ENCODE measurements around the gene NRG3.
"Not testable (repeated sequence)": the region's sequence is repeated elsewhere in the genome, so short reads cannot be mapped to it uniquely, and the experiment has no call there.

The NRG3 gene

DNA sequence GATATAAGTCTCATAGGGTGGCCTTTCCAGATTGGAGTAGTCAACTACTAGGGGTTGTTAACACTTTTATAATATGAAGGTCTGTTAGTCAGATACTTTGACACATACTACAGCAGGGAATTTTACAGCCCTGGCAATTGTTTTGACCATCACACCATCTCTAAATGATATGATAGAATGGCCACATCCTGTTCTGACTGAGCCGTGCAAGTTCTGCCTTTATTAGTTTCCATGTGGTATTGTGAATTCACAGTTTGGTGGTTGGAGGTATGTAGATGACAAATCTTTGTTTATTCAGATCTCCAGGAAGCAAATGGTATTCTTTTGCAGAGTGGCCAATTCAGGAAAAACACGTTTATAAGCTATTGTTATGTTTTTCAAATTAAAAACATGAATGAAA, 83.0 kb downstream of the NRG3 start:
- DNase-seq (ENCODE audit: low read depth in 2 of 2, low spot score in 1 of 2) = no peak

DNA sequence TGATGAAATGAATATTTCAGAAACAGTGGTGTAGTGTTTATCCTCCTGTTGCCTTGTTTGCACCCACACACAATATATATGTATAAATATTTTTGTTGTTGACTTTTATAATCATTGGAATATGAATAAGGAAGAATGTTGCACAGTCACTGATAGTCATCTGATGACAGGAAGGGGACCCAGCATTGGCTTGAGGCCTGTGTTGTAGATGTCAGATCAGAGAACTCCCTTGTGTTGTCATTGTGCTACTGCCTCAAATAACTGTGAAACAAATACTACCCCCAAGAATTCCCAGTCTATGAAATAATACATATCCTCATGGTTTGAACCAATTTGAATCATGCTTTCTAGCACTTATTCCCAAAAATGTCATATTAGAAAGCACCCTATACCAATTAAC, 84.0 kb downstream of the NRG3 start:
- no peak for DNase-seq (ENCODE audit: low read depth in 2 of 2, low spot score in 1 of 2)

DNA sequence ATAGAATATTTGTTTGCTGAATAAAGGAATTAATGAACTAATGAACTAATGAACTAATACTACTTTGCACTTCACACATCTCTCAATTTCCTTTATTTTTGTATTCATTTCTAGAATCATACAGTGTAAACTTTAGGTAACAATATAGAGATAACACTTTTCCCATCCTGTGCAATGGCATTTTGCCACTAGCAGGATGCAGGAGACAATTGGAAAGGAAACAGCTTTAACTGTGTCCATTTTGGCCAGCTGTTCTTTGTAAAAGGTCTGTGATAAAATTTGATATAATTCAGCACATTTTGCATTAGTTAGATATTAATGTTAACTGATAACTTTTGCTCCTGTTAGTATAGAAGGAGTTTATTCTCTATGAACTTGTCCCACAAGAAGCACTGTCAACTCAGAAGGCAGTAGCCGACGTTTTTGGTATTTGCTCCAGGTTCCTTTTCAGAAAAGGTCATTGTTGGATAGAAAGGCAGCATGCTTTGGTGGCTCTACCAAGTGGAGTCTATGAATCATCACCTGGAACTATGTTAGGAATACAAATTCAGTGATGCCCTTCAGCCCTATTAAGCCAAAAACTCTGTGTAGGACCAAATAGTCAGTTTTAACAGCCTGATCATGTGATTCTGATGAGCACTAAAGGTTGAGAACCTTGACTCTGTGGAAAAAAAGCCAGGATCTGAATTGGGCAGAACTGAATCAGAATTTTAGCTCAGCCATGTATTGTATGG, 86.6 kb downstream of the NRG3 start:
- no peak for DNase-seq (ENCODE audit: low read depth in 2 of 2, low spot score in 1 of 2)

DNA sequence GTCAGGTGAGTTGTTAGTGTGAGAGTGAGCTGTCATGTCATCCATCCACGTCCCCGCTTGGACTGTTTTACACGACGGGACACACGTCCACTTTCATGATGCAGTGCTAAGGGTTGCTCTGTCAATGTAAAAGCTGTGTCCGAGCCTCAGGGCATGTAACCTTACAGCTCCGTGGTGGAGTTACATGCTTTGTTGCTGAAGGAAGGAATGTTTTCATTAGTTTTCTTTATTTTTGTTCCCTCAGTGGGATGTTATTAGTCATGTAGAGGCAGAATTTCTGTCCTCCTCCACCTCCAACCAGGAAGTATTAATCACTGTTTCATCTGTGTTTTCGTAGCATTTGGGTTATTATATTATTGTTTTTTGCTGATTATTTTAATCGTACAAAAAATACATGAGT, 88.6 kb downstream of the NRG3 start:
- no peak for DNase-seq (ENCODE audit: low read depth in 2 of 2, low spot score in 1 of 2)

DNA sequence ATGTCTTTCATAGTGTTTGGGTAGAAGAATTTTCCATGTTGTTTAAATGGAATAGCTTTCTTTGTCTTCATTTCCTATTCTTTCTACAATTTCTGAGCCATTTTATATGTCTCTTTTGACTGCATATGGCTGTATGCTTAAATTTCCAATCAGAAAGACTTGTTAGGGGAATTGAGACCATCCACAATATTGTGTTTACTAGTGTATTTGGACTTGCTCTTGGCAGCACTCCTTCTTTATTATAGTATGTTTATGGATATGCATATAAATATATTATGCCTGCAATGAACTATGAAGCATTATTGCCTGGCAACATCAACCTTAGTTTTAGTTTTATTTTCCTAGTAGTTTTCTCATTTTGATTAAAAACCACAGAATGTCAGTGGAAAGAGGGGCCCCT, 92.7 kb downstream of the NRG3 start:
- DNase-seq (ENCODE audit: low read depth in 2 of 2, low spot score in 1 of 2) = no peak

DNA sequence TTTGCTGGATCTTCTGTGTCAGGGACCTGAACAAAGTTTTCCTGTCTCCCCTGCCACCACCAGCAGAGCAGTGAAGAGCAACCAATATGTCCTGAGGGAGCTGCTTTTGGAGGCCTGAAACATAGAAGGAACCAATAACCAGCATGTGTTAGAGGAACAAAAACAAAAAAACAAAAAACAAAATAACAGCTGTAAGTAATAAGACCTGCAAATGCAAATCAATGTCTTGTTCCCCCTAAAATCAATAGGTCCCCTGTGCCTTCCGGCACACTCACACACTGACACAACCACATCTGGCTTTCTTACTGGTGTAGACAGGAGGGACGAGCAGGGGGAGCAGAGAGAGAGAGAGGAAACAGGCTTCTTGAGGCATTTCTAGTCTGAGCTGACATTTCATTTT, 94.1 kb downstream of the NRG3 start:
- no peak for DNase-seq (ENCODE audit: low read depth in 2 of 2, low spot score in 1 of 2)

DNA sequence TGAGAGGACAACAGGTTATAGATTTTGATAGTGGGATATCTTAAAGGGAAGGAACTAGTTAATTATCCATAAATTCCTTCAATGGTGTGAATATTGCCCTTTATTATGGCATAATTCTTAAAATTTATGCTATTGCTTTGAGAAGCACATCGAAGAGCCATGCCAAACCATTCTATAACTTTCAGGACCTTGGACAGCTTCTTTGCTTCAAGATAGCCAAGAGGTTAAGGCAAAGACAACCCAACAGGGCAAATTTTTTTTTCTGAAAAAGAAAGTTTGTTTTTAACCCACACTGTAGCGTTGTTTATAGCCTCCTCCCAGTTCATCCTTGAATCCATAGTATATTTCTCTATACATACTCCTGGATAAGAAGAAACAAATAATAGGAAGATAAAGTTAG, 103.2 kb downstream of the NRG3 start:
- DNase-seq (ENCODE audit: low read depth in 2 of 2, low spot score in 1 of 2) = no peak

DNA sequence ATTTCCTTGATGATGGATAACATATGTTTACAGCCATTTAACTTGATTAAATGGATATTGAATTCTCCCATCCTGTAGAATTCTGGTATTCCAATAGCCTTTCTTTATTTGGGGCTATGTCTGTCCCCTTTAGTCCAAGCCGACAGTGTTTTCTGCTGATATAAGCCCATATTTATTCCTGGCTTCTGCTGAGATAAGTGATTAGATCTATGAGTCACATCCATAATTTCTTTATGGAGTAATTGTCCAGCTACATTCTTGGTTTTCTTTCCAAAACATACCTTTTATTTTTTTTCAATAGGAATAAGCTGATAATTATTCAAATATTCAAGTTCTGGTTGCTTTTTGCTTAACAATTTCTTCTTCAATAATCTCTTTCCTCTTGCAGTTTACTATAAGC, 106.7 kb downstream of the NRG3 start:
- DNase-seq (ENCODE audit: low read depth in 2 of 2, low spot score in 1 of 2) = no peak

DNA sequence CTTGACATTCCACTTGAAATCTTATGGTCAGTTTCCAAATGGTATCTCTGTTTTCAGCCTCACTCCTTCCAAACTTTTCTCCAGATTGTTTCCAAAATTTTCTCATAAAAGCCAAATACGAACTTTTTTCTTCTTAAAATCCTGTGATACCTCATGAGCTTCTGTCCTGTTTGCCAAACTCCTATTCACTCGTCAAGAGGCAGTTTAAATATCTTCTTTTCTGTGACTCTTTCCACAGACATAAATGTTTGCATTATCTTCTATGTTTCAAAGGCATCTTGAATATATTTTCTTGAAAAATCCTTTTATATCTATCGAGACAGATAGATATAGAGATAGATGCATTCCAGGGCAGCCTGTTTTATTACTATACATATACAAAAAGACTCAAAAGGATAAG, 109.4 kb downstream of the NRG3 start:
- no peak for DNase-seq (ENCODE audit: low read depth in 2 of 2, low spot score in 1 of 2)

DNA sequence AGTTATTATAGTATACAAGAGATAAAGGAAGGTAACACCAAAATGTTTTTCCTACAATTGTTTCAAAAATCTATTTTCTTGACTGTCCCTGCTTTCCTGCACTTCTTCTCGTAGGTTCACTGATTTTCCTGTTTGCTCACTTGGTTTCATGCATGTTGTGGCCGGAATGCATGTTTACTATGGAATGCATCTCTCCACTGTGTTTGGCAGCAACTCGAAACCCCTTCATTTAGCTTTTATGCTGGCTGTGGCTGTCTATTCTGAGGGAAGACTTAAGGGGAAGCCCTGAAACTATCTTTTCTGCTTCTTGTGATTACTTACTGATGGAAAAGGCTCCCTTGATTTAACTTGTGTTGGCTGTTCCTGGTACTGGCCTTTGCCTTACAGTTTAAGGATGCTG, 120.3 kb downstream of the NRG3 start:
- DNase-seq (ENCODE audit: low read depth in 2 of 2, low spot score in 1 of 2) = no peak

DNA sequence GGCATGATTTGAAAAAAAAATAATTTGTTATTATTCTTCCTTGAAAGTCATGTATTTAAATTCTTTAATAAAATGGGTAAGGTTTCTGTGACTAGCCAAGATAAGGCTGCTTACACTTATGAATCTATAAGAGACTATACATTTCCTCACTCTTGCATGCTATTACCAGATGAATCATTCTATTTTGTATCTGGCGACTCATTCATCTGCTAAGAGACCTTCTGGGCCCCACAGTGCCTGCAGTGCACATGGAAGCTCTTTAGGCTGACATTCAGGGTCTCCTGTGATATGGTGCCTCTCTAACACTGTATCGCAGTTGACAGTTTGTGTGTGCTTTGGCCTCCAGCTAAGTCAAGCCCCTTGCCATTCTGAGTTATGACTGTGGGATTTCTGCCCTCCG, 121.9 kb downstream of the NRG3 start:
- no peak for DNase-seq (ENCODE audit: low read depth in 2 of 2, low spot score in 1 of 2)

DNA sequence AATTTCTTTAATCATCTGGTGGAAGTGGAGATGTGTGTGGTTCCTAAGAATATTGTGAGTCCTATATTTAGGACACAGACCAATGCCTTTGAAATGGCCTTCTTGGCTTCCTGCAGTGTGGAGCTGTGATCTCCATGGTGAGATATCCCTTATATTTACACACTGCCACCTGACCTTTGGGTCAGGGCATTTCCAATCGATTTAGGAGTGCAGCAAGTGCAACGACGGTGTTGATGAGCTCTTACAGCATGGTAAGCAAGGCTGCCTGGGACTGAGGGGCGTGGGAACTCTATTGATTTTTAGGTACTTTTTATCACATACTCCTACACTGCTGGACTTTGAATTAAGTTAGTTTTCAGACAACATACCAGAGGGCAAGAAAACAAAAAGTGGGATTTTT, 146.0 kb downstream of the NRG3 start:
- DNase-seq (ENCODE audit: low read depth in 2 of 2, low spot score in 1 of 2) = no peak

DNA sequence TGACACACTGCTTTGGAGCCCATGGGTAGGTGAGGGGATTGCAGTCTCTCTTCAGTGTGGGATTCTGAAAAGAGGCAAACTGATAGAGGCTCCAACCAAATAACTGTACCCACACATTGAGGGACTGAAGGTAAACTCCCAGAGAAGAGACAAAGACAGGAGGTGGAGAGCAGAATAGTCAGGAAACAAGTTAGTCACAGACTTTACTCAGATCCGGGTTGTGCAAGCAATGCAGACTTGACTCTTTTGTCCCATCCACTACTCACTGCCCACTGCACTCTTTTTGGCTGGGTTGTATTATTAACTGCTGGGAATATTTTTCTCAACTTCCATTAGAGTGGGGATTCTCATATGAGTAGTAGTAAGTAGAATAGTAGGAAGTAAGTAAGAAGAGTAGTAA, 152.7 kb downstream of the NRG3 start:
- no peak for DNase-seq (ENCODE audit: low read depth in 2 of 2, low spot score in 1 of 2)

DNA sequence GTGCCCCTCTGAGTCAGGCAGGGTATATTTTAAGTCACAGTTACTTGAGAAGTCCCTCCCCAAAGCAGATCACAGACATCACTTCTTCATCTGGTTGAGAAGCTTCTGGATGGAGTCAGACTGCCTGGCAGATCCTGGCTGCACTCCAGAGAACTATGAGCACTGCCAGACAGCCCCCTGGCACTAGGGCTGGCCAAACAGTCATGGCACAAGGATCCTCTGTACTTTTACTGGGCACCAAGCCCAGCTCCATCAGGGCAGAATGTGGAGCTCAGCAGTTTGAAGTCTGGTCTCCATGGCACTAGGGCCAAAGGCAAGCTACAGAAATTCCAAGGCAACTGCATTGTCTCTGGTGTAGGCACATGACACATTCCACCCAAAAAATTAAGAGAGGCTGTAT, 162.1 kb downstream of the NRG3 start:
- DNase-seq (ENCODE audit: low read depth in 2 of 2, low spot score in 1 of 2) = no peak

DNA sequence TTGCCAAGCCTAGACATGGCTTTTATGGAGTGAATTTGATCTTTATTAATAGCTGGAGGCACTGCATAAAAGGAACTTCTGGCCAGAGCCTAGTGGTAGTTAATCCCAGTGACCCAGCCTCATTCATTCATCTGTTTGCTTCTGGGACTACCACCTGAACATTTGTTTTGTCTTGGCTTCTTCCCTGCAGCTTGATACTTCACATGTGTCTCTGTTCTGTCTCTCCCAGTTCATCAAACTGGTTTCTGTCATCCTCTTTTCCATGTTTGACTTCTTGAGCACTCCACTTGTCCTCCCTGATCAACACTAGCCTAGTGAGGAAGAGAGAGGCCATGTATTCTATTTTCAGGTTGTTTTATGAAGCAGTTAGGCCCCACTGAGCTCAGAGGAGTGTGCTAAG, 163.6 kb downstream of the NRG3 start:
- DNase-seq (ENCODE audit: low read depth in 2 of 2, low spot score in 1 of 2) = no peak

DNA sequence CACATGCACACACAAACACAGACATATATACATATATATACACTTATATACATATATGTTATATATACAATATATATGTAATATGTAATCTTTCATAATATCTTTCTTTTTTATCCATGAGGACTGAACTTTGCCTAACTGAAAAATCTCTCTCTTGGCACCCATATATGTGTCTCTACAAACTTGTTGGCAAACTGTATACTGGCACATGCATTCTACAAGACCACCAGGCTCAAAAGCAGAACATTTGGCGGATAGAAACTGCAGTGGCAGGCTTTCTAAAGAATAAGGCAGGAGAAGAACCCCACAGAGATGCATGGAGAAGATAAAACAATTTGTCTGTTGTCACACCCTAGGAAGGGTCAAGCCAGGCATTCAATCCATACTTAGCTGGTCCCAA, 165.3 kb downstream of the NRG3 start:
- DNase-seq (ENCODE audit: low read depth in 2 of 2, low spot score in 1 of 2) = no peak

DNA sequence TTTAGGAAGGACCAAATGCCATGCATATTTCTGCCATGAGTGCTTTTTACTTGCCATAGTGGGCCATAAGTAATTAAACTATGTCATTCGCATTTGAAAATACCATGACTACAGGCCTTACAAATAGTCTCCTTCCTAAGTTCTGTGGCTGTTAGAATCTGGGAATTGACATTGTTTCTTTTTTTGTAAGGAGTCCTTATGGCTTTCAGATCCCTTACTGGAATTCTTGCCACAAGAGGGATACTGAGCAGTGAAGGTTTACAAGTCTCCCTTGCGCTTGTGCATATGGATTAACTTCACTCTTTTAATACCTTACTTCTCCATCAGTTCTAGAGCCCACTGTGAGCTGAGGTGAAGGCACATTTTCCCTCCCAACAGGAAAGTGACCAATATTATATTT, 166.0 kb downstream of the NRG3 start:
- DNase-seq (ENCODE audit: low read depth in 2 of 2, low spot score in 1 of 2) = no peak

DNA sequence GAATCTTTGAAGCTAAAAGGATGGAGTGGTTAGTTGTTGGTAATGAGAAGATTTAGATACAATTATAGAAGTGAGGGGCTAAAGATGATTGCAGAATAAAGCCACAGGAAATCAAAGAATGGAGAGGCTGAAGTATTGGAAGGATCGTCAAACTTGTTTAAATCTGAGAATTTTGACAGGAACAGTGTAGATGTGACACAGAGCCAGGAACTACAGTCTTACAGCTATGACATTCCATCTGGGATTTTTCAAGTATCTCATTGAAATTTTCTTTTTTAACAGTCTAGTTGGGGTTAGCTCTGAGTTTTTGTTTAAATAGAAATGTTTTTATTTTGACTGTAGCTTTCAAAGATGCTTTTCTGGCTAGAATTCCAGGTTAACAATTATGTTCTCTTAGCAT, 181.4 kb downstream of the NRG3 start:
- no peak for DNase-seq (ENCODE audit: low read depth in 2 of 2, low spot score in 1 of 2)

DNA sequence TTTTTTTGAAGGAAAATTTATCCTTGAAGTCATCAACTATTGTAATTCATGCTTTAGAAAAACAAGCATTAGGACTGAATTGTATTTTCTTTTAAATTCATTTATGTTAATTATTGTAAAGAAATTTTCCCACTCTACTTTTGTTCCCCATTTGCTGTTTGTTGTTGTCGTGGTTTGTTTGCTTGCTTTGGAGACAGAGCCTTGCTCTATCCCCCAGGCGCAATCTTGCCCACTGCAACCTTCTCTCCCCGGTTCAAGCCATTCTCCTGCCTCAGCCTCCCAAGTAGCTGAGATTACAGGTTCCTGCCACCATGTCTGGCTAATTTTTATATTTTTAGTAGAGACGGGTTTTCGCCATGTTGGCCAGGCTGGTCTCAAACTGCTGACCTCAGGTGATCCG, 192.2 kb downstream of the NRG3 start:
- DNase-seq (ENCODE audit: low read depth in 2 of 2, low spot score in 1 of 2) = not testable (repeated sequence)

DNA sequence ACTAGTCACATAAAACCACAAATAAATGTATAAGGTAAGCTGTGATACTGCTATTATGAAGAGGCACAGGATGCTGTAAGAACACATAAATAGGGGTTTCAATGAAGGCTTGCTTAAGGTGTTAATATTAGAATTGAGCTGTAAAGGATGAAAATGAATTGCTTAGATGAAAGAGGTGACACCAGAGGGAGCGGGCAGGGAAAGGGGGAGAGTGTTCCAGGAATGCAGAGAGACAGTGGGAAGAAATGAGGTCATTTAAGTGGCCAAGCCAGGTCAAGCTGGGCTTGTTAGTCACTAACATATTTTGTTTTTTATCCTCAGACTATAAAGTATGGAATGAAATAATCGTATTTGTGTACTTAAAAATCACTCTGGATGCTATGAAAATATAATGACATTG, 193.5 kb downstream of the NRG3 start:
- DNase-seq (ENCODE audit: low read depth in 2 of 2, low spot score in 1 of 2) = no peak

DNA sequence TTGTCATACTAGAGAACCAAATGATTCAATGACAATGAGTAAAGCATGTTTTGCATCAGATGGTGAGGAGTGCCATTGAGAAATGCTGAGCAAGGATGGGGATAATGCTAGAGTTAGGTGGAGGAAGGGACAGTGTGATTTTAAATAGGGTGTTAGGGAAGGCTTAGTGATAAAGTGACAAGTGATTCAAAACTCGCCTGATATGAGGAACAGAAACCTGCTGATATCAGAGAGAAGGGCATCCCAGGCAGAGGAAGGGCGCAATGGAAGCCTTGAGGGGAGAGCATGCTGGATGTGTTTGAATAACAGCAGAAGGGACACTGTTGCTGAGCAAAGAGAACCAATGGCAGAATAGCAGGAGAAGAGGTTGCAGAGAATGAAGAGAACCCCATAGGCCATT, 196.2 kb downstream of the NRG3 start:
- no peak for DNase-seq (ENCODE audit: low read depth in 2 of 2, low spot score in 1 of 2)

DNA sequence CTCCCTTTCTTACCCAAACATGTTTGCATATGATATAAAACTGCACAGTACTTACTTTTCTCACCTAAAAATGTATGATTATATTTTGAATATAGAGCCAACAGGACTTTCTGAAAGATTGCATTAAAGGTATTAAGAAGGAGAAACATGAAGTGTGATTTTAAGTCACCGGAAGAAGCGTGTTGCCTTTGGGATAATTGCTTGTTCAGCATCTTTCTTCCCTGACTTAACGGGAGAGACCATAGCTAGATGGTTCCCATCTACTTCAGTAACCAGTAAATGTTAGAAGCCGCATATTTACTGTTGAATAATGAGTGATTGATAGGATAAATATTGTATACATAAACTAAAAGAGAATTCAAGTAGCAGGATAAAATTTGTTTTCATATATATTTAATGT, 197.1 kb downstream of the NRG3 start:
- DNase-seq (ENCODE audit: low read depth in 2 of 2, low spot score in 1 of 2) = no peak

DNA sequence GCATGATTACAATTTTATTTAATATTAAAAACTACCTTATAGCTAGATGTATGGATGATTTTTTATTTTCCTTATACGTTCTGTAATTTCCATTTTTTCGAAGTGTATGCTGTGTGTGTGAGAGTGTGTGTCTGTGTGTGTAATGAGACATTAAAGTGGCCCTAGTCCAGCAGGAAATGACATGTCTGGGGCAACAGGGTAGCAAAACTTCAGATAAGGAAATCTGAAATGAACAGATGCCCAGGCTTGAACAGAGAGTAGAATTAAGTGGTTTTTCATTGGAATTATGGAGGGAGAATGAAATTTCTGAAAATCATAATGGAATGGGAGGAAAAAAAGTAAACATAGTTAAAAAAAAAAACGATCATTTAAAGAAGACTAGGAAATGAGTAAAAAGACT, 200.6 kb downstream of the NRG3 start:
- no peak for DNase-seq (ENCODE audit: low read depth in 2 of 2, low spot score in 1 of 2)

DNA sequence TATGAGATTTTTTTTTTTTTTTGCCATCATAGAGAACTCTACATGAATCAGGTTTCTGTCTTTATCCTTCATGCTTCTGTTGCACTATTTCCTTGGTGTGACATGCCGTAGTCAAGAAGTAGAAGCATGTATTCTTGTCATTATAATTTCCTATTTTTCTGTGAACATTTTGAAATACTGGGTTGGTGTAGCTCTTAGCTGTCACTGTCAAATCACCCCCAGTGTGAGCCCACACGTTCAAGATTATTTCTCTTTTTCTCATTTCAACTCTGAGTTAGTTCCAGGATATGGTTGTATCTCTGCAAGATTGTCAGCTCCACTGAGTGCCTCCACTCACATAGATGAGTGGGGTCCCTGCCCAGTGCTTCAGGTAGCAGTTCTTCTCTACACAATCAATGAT, 209.5 kb downstream of the NRG3 start:
- no peak for DNase-seq (ENCODE audit: low read depth in 2 of 2, low spot score in 1 of 2)

Data from stimulated activated CD8-positive, alpha-beta memory T cell treated with anti-CD3 and anti-CD28 coated beads, Interleukin-4, amount 100 ng/mL, for 4 hours (primary cell).